HG02678 (cell line): ENCODE results near the gene TCF15.
"Not testable (repeated sequence)": the region's sequence is repeated elsewhere in the genome, so short reads cannot be mapped to it uniquely, and the experiment has no call there.

Experiments
- ATAC-seq: cut with Tn5 transposase; IDR thresholded peaks from one replicate; pipeline ENCODE4 v1.9.1; 2021; ENCODE audit warnings: mild to moderate bottlenecking, moderate library complexity; ENCODE audit not compliant: unreplicated experiment

Gene TCF15

GRCh38 chr20:584161-584970, 25.7 kb downstream of the TCF15 start:
- no peak for ATAC-seq

GRCh38 chr20:582204-582603, 27.9 kb downstream of the TCF15 start:
- no peak for ATAC-seq

- ATAC-seq, result not testable (repeated sequence)
These were observed 31.0 kb downstream of the TCF15 start for GRCh38 chr20:578940-579690.

GRCh38 chr20:577167-577791, 32.8 kb downstream of the TCF15 start:
- no peak for ATAC-seq

GRCh38 chr20:576156-576555, 34.0 kb downstream of the TCF15 start:
- no peak for ATAC-seq

GRCh38 chr20:575230-575629, 34.9 kb downstream of the TCF15 start:
- no peak for ATAC-seq

GRCh38 chr20:574297-574942, 35.7 kb downstream of the TCF15 start:
- no peak for ATAC-seq

GRCh38 chr20:573414-574296, 36.5 kb downstream of the TCF15 start:
- no peak for ATAC-seq

- no peak for ATAC-seq
These were observed 37.4 kb downstream of the TCF15 start for GRCh38 chr20:572727-573126.

GRCh38 chr20:571754-572441, 38.2 kb downstream of the TCF15 start:
- ATAC-seq, result no peak

- ATAC-seq, result no peak
These were observed 41.3 kb downstream of the TCF15 start for GRCh38 chr20:568673-569415.

GRCh38 chr20:568097-568652, 41.9 kb downstream of the TCF15 start:
- no peak for ATAC-seq

GRCh38 chr20:564192-564591, 45.9 kb downstream of the TCF15 start:
- no peak for ATAC-seq

- no peak for ATAC-seq
These were observed 46.9 kb downstream of the TCF15 start for GRCh38 chr20:563187-563586.

- ATAC-seq, result no peak
These were observed 47.7 kb downstream of the TCF15 start for GRCh38 chr20:562232-562897.

GRCh38 chr20:561437-562231, 48.5 kb downstream of the TCF15 start:
- ATAC-seq, result no peak

GRCh38 chr20:560680-561079, 49.4 kb downstream of the TCF15 start:
- ATAC-seq, result no peak
